NB4 (cell line): ENCODE data around the gene SERPINA4.
"Not testable (repeated sequence)": the region's sequence is repeated elsewhere in the genome, so short reads cannot be mapped to it uniquely, and the experiment has no call there.

ENCODE experiments used
- DNase-seq: peaks from one replicate; pipeline ENCODE4 v3.0.0; 2010; ENCODE audit warnings: low read depth
- H3K4me3 ChIP-seq: one replicate; pipeline ENCODE4 v1.5.1; 2011; ENCODE audit warnings: mild to moderate bottlenecking, low read depth, low read length, moderate library complexity
- MYC ChIP-seq: IDR thresholded peaks from 2 replicates; pipeline ENCODE4 v1.6.1; 2011; ENCODE audit warnings: low read depth, low read length
- POLR2A ChIP-seq: IDR thresholded peaks from 2 replicates; pipeline ENCODE4 v1.6.1; 2011; ENCODE audit warnings: mild to moderate bottlenecking; ENCODE audit not compliant: insufficient read length; ENCODE audit errors: extremely low read depth
- TF ChIP-seq, protein P1 (sequence below): IDR thresholded peaks from 2 replicates; pipeline ENCODE4 v1.6.1; 2011; ENCODE audit warnings: low read depth, low read length
- TF ChIP-seq, protein P2 (sequence below): IDR thresholded peaks from one replicate; pipeline ENCODE4 v1.5.1; 2012; ENCODE audit warnings: low read depth, low read length

The SERPINA4 gene

DNA sequence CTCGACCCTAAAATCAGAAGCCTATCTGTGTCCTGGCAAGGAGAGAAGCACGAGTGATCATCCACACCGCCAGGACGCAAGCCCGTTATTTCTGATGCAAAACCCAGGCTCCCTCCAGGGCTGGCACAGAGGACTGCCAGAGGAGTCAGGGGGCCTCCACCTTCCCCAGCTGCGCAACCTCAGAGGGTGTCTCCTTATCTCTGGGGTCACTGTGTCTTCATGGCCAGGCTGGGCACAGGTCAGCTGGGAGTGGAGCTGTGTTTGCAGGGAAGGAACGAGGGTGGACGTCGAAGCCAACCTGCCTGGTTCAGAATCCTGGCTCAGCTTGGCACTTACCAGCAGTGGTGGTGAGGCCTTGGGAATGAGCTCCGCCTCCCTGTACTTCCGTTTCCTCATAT, 38.9 kb downstream of the SERPINA4 start:
- no peak for DNase-seq
- no peak overlapping the region for H3K4me3 ChIP-seq
- TF ChIP-seq MYC (no peak), POLR2A (no peak)
- TF ChIP-seq, protein P1, sequence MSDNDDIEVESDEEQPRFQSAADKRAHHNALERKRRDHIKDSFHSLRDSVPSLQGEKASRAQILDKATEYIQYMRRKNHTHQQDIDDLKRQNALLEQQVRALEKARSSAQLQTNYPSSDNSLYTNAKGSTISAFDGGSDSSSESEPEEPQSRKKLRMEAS: no peak
- TF ChIP-seq, protein P2, sequence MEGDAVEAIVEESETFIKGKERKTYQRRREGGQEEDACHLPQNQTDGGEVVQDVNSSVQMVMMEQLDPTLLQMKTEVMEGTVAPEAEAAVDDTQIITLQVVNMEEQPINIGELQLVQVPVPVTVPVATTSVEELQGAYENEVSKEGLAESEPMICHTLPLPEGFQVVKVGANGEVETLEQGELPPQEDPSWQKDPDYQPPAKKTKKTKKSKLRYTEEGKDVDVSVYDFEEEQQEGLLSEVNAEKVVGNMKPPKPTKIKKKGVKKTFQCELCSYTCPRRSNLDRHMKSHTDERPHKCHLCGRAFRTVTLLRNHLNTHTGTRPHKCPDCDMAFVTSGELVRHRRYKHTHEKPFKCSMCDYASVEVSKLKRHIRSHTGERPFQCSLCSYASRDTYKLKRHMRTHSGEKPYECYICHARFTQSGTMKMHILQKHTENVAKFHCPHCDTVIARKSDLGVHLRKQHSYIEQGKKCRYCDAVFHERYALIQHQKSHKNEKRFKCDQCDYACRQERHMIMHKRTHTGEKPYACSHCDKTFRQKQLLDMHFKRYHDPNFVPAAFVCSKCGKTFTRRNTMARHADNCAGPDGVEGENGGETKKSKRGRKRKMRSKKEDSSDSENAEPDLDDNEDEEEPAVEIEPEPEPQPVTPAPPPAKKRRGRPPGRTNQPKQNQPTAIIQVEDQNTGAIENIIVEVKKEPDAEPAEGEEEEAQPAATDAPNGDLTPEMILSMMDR: no peak

DNA sequence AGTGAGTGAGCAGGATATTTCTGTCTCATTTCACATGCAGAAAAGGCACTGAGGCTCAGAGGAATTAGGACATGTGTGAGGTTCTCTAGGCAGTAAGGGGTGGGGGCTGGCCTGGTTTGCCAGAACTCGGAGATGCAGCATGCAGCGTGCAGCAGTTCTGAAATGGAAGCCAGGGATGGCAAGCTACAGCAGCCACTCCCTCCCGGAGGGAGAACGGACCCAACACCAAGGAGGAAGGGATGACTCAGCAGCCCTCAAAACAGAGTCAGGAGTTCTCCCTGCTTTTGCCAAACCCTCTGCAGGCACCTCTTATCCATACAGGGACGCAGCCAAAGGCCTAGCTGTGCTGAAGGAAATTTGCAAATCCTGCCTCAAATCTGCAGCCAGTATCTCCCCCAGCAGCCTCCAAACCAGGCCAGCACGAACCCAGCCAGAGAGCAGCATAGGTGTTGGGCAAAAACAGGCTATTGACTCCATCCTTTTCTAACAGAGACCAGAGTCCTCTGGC, 40.7 kb downstream of the SERPINA4 start:
- peak; percentile 14 for DNase-seq
- H3K4me3 ChIP-seq: no peak overlapping the region
- TF ChIP-seq, protein P1: no peak
- TF ChIP-seq POLR2A (no peak), MYC (no peak)
- TF ChIP-seq, protein P2: no peak

DNA sequence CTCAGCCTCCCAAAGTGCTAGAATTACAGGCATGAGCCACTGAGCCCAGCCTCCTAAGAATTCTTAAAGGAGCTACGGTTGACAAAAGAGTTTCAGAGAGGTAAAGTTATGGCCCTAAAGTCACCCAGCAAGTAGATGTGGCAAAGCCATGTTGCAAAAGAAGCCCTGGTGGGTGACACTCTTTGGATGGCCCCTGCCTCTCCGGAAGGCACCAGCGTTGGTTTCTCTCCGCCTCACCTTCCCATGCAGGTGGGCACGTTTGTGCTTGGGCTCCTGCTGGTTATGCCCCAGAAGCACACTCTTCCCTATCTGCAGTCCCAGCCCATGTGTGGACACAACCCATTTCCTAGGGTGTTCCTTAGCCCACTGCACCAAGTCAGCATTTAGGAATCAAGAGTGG, 41.5 kb downstream of the SERPINA4 start:
- no peak for DNase-seq
- TF ChIP-seq POLR2A: no peak
- H3K4me3 ChIP-seq: no peak overlapping the region

DNA sequence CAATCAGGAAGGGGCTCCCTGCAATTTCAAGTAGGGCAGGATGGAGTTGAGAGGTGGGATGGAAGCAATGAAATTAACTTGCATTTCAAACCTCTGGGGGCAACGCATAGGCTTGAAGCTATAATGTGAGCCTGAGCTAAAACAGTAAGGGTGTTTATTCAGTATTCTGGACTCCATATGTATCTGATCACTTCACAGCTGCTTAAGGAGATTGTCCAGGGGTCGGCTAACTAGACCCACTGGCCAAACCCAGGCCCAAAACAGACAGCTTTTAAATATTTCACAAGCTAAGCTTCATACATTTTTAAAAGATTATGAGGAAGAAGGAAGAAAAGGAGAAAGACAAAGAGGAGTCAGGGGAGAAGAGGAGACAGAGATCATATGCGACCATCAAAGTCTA, 44.1 kb downstream of the SERPINA4 start:
- no peak overlapping the region for H3K4me3 ChIP-seq
- DNase-seq: no peak
- TF ChIP-seq POLR2A (no peak), MYC (no peak)
- TF ChIP-seq, protein P1: no peak
- TF ChIP-seq, protein P2: no peak

DNA sequence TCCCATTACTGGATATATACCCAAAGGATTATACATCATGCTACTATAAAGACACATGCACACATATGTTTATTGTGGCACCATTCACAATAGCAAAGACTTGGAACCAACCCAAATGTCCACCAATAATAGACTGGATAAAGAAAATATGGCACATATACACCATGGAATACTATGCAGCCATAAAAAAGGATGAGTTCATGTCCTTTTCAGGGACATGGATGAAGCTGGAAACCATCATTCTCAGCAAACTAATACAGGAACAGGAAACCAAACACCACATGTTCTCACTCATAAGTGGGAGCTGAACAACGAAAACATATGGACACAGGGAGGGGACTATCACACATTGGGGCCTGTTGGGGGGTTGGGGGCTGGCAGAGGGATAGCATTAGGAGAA, 47.7 kb downstream of the SERPINA4 start:
- not testable (repeated sequence) for DNase-seq, H3K4me3 ChIP-seq

DNA sequence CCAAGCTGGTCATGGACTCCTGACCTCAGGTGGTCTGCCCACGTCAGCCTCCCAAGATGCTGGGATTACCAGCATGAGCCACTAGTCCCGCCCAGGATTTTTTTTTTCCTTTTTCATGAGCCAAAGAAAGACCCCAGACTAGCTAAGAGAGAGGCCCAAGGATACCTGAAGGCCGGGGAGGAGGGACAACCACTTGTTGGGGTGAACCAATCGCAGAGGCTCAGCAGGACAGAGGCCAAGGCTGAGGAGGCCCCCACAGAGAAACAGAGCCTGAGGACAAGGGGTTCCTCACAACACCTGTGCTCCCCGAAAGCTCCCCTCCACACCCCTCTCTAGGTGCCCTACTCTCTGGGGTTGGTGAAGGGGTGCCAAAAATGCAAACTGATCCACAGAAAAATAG, 49.9 kb downstream of the SERPINA4 start:
- DNase-seq: no peak
- H3K4me3 ChIP-seq: no peak overlapping the region
- TF ChIP-seq, protein P2: no peak
- TF ChIP-seq MYC: no peak
- TF ChIP-seq, protein P1: no peak
- no peak for TF ChIP-seq POLR2A

DNA sequence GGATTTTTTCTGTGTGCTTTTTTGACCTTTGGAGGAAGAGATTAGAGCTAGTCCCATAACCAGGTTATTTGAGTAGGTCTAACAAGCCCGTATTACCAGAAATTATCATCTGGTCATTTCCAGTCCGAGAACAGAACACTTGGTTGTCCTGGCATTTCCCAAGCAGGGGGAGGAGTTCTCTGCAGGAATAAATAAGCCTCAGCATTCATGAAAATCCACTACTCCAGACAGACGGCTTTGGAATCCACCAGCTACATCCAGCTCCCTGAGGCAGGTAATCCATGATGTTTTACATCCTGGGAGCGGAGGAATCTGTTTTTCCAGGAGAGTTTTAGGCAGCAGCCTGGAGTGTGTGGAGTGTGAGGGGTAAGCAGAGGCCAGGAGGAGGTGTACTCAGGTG, 50.9 kb downstream of the SERPINA4 start, which contains the start of gene SERPINA3:
TSS of gene SERPINA3 (plus strand) at position 218 of the 400 bp plus-strand sequence. CDS start 2,051 bp downstream, outside the sequence.
- no peak for DNase-seq
- TF ChIP-seq, protein P2: no peak
- no peak for TF ChIP-seq POLR2A
- TF ChIP-seq MYC: no peak
- TF ChIP-seq, protein P1: no peak
- no peak within 1 kb of the TSS for H3K4me3 ChIP-seq
